ENCODE results near the gene ELOA.

- no peak for TF ChIP-seq POLR2A (IDR thresholded peaks at IDR 0.05; ENCODE audit: low read length)
- no peak for TF ChIP-seq GATA1 (IDR thresholded peaks at IDR 0.05; ENCODE audit: low read depth, low read length)
These were observed 49.7 kb upstream of the ELOA start for GRCh38 chr1:23693599-23693998.
